Upper lobe of right lung (tissue), 1 donor: ENCODE results near the gene ANKRD22. TPM values are rescaled to one million over a fixed set of nuclear protein-coding genes. Genes with fewer than 3 reads are reported as not detected.

Experiments
- ATAC-seq: fragments of 200-7000 bp; cut with Tn5 transposase; one replicate; pipeline ENCODE4 v1.9.1; 2020; ENCODE audit warnings: mild to moderate bottlenecking, moderate library complexity
- DNase-seq: peaks from one replicate; pipeline ENCODE4 v3.0.0-alpha.2; 2020
- H3K27ac ChIP-seq: fragments of 200-600 bp; one replicate; pipeline ENCODE4 v1.8.0; 2022
- H3K27me3 ChIP-seq: fragments of 200-600 bp; one replicate; pipeline ENCODE4 v1.8.0; 2022; ENCODE audit warnings: mild to moderate bottlenecking
- H3K36me3 ChIP-seq: fragments of 200-600 bp; one replicate; pipeline ENCODE4 v1.8.0; 2022
- H3K4me1 ChIP-seq: fragments of 200-600 bp; one replicate; pipeline ENCODE4 v1.8.0; 2022
- H3K4me3 ChIP-seq: fragments of 200-600 bp; one replicate; pipeline ENCODE4 v1.8.0; 2022; ENCODE audit warnings: mild to moderate bottlenecking
- H3K9me3 ChIP-seq: fragments of 200-600 bp; one replicate; pipeline ENCODE4 v1.8.0; 2022
- CTCF ChIP-seq: fragments of 200-600 bp; IDR thresholded peaks from one replicate; pipeline ENCODE4 v1.8.0; 2022; ENCODE audit warnings: antibody characterized with exemption
- intact Hi-C: fragments of 100-400 bp; cut with DNase I; formaldehyde crosslinking; loops from one replicate; pipeline ENCODE4 v1.11.0; 2022
- total RNA-seq: library from RNA; stranded (reverse); fragmentation: NEBNext Ultra II Directional; extraction: Animal tissue kit (Norgen Biotek cat#: 25700); gene quantifications from one replicate; pipeline ENCODE4 v1.2.1, GENCODE V29; 2021
- donor health status: DM: no; HTN: yes; CAD: no; lungs with severe emphysema.

The ANKRD22 gene
- total RNA-seq, 1 donor from 2014 or later = 2.3 TPM

GRCh38 chr10:88880282-88881076, 28.8 kb upstream of the ANKRD22 start:
- H3K4me1 ChIP-seq = peaks cover 13% of the 10 kb centered on the region
- peak overlapping the region; percentile 76 for H3K4me3 ChIP-seq
- H3K9me3 ChIP-seq = no peaks in the 10 kb centered on the region
- ATAC-seq (peak; percentile 98), DNase-seq (peak; percentile 92)
- peak; percentile 25 for TF ChIP-seq CTCF
- H3K27me3 ChIP-seq = no peaks in the 10 kb centered on the region
- intact Hi-C loops = no loop called here
- no peaks in the 10 kb centered on the region for H3K36me3 ChIP-seq
- peak overlapping the region; percentile 90 for H3K27ac ChIP-seq

- H3K27ac ChIP-seq = peak within 1 kb of the TSS; percentile 90
- no peaks in the 10 kb centered on the region for H3K9me3 ChIP-seq
- no peaks in the 10 kb centered on the region for H3K36me3 ChIP-seq
- peaks cover 13% of the 10 kb centered on the region for H3K4me1 ChIP-seq
- no peak for DNase-seq
- peaks cover 1% of the 10 kb centered on the region for H3K27me3 ChIP-seq
- ATAC-seq = peak; percentile 73
- no peak for TF ChIP-seq CTCF
- peak within 1 kb of the TSS; percentile 76 for H3K4me3 ChIP-seq
- intact Hi-C loops = no loop called here
Measured at GRCh38 chr10:88879534-88880281, 28.1 kb upstream of the ANKRD22 start, which contains the start of gene STAMBPL1. Gene STAMBPL1 (plus strand): TSS chr10:88880245. CDS start chr10:88901709, 21,464 bp downstream.

- Histone ChIP-seq H3K36me3 (no peaks in the 10 kb centered on the region), H3K4me3 (no peak overlapping the region), H3K9me3 (no peaks in the 10 kb centered on the region), H3K27me3 (peaks cover 3% of the 10 kb centered on the region), H3K27ac (no peak overlapping the region), H3K4me1 (peaks cover 12% of the 10 kb centered on the region)
- DNase-seq = no peak
- ATAC-seq = no peak
- no peak for TF ChIP-seq CTCF
- intact Hi-C loops = no loop called here
Measured at GRCh38 chr10:88877298-88877697, 25.7 kb upstream of the ANKRD22 start.

GRCh38 chr10:88875081-88875480, 23.4 kb upstream of the ANKRD22 start:
- TF ChIP-seq CTCF = no peak
- Histone ChIP-seq H3K9me3 (no peaks in the 10 kb centered on the region), H3K4me3 (no peak overlapping the region), H3K27ac (no peak overlapping the region), H3K36me3 (no peaks in the 10 kb centered on the region), H3K27me3 (peaks cover 3% of the 10 kb centered on the region), H3K4me1 (no peaks in the 10 kb centered on the region)
- intact Hi-C loops = no loop called here
- DNase-seq (no peak), ATAC-seq (no peak)

- no peak overlapping the region for H3K4me3 ChIP-seq
- no peaks in the 10 kb centered on the region for H3K36me3 ChIP-seq
- H3K27ac ChIP-seq = no peak overlapping the region
- no peak for DNase-seq
- intact Hi-C loops = no loop called here
- TF ChIP-seq CTCF = no peak
- no peak for ATAC-seq
- H3K9me3 ChIP-seq = no peaks in the 10 kb centered on the region
- peaks cover 3% of the 10 kb centered on the region for H3K27me3 ChIP-seq
- no peaks in the 10 kb centered on the region for H3K4me1 ChIP-seq
Measured at GRCh38 chr10:88874281-88874680, 22.6 kb upstream of the ANKRD22 start.
